HepG2 (cell line): Measurements from ENCODE around the gene EEF2. TPM values are rescaled to one million over a fixed set of nuclear protein-coding genes. Genes with fewer than 3 reads are reported as not detected.

Experiments used
- MIER2 ChIP-seq: IDR thresholded peaks from 2 replicates; pipeline ENCODE4 v1.6.1; 2016; ENCODE audit warnings: missing biosample characterization, missing genetic modification reagents
- RFX1 ChIP-seq: fragments of 450-650 bp; IDR thresholded peaks from 2 replicates; pipeline ENCODE4 v1.6.1; 2017
- SAP130 ChIP-seq: IDR thresholded peaks from 2 replicates; pipeline ENCODE4 v1.6.1; 2016; ENCODE audit warnings: low read depth
- YY1 ChIP-seq: IDR thresholded peaks from 2 replicates; pipeline ENCODE4 v1.6.1; 2011; ENCODE audit warnings: low read length, low read depth, moderate library complexity, mild to moderate bottlenecking; ENCODE audit not compliant: insufficient read depth, insufficient replicate concordance
- ZBTB38 ChIP-seq: sonication (generic); formaldehyde crosslinking; IDR thresholded peaks from 2 replicates; pipeline ENCODE4 v1.5.1; 2020; ENCODE audit warnings: mild to moderate bottlenecking, missing genetic modification reagents
- ZFP62 ChIP-seq: sonication (generic); formaldehyde crosslinking; IDR thresholded peaks from 2 replicates; pipeline ENCODE4 v1.4.0; 2020; ENCODE audit warnings: missing genetic modification reagents
- ZNF121 ChIP-seq: sonication (generic); formaldehyde crosslinking; IDR thresholded peaks from 2 replicates; pipeline ENCODE4 v1.5.0; 2020; ENCODE audit warnings: mild to moderate bottlenecking, missing genetic modification reagents
- ZNF292 ChIP-seq: sonication (generic); formaldehyde crosslinking; IDR thresholded peaks from 2 replicates; pipeline ENCODE4 v1.8.1; 2022; ENCODE audit warnings: mild to moderate bottlenecking, low read depth, missing genetic modification reagents, borderline replicate concordance
- ZNF501 ChIP-seq: sonication (generic); formaldehyde crosslinking; IDR thresholded peaks from 2 replicates; pipeline ENCODE4 v1.5.1; 2020; ENCODE audit warnings: mild to moderate bottlenecking, moderate library complexity, missing genetic modification reagents
- ZNF772 ChIP-seq: sonication (generic); formaldehyde crosslinking; IDR thresholded peaks from 2 replicates; pipeline ENCODE4 v1.5.0; 2020; ENCODE audit warnings: mild to moderate bottlenecking, missing genetic modification reagents
- polyA plus RNA-seq, 8 experiments: library from polyadenylated mRNA; depleted of rRNA in 3 of 8; stranded (reverse) in 7 of 8; unstranded in 1 of 8; fragments of >200 nt; fragmentation: Illumina TruSeq in 4 of 8; extraction: Trizol in 4 of 8; gene quantifications; 2 replicates each; pipeline versions ENCODE4 v1.2.1 to v1.2.3, GENCODE V29; 2011 to 2016; ENCODE audit warnings: low read depth in 4 of 8, missing spikeins in 1 of 8, mixed read lengths in 1 of 8; ENCODE audit not compliant: insufficient read depth in 1 of 8
- total RNA-seq, 5 experiments: library from RNA; depleted of rRNA; stranded (reverse); fragments of >200 nt; fragmentation: Illumina TruSeq; extraction: Trizol; gene quantifications; 2 replicates each; pipeline ENCODE4 v1.2.3, GENCODE V29; 2016; ENCODE audit warnings: low read depth in 1 of 5
- TF ChIP-seq, protein P1 (sequence below): sonication (generic); formaldehyde crosslinking; IDR thresholded peaks from 2 replicates; pipeline ENCODE4 v1.4.0; 2020; ENCODE audit warnings: mild to moderate bottlenecking, missing genetic modification reagents
- TF ChIP-seq, protein P2 (sequence below): sonication (generic); formaldehyde crosslinking; IDR thresholded peaks from 2 replicates; pipeline ENCODE4 v1.4.0; 2020; ENCODE audit warnings: missing genetic modification reagents, mild to moderate bottlenecking, borderline replicate concordance
- TF ChIP-seq, protein P3 (sequence below): IDR thresholded peaks from 2 replicates; pipeline ENCODE4 v1.6.1; 2012; ENCODE audit warnings: inconsistent platforms
- TF ChIP-seq, protein P4 (sequence below): sonication (generic); formaldehyde crosslinking; IDR thresholded peaks from 2 replicates; pipeline ENCODE4 v1.4.0; 2020; ENCODE audit warnings: missing genetic modification reagents, borderline replicate concordance

Gene EEF2
- total and polyA plus RNA-seq, 2 of the 13 experiments (the other 11 are each of a cell fraction or from before 2014, with no cell fraction given) = 1,441 to 1,777 TPM

DNA sequence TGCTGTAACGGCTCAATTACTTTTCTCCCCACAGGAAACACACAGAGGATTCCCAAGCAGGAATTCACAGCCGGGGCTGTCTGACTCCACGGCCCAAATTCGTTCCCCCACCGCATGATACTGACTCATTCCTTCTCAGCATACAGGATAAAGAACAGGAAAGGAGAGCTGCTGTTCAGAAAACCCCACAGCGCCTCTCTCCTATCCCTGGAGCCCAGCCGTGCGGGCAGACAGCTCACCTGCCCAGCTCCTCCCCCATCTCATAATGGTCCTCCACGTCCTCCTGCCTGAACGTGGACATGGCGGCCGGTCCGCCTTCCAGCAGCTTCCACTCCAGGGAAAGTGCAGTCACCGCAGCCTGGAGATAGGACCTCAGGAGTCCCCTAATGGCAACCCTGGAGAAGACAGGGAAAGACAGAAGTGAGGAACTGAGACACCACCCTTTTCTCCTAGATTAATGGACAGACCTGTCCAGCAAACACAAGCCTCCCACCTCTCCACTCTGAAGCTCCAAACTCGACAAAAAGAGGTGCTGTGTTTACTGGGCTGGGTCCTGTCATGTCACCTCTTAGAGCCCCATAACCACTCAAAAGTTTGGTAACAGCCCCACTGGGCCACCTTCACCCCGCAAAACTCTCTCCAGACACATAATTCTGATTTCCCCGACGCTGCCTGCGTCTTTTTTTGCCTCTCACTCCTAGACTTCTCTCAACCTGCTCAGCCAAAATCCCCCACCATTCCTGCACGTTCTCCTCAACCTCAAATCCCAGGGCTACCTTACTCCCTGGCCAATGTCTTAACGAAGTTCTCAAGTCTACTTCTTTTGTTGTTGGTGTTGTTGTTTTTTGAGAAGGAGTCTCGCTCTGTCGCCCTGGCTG lies 15.6 kb downstream of the EEF2 start (continued):
- TF ChIP-seq ZNF501 (peak; percentile 52; the same call in 1 of the 2 replicates), ZNF121 (0 out of 2 replicates have a peak, but pooled peaks have one; percentile 14), SAP130 (CRISPR knock-in tag) (peak; percentile 30; the same call in 1 of the 2 replicates), ZNF292 (CRISPR knock-in tag) (no peak), ZNF772 (CRISPR knock-in tag) (no peak), ZBTB38 (CRISPR knock-in tag) (peak; percentile 37; the same call in 1 of the 2 replicates), MIER2 (no peak), RFX1 (no peak), YY1 (peak; percentile 50), ZFP62 (no peak)
- TF ChIP-seq, protein P1, sequence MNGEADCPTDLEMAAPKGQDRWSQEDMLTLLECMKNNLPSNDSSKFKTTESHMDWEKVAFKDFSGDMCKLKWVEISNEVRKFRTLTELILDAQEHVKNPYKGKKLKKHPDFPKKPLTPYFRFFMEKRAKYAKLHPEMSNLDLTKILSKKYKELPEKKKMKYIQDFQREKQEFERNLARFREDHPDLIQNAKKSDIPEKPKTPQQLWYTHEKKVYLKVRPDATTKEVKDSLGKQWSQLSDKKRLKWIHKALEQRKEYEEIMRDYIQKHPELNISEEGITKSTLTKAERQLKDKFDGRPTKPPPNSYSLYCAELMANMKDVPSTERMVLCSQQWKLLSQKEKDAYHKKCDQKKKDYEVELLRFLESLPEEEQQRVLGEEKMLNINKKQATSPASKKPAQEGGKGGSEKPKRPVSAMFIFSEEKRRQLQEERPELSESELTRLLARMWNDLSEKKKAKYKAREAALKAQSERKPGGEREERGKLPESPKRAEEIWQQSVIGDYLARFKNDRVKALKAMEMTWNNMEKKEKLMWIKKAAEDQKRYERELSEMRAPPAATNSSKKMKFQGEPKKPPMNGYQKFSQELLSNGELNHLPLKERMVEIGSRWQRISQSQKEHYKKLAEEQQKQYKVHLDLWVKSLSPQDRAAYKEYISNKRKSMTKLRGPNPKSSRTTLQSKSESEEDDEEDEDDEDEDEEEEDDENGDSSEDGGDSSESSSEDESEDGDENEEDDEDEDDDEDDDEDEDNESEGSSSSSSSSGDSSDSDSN (CRISPR knock-in tag) = peak; percentile 20; the same call in 1 of the 2 replicates
- TF ChIP-seq, protein P2, sequence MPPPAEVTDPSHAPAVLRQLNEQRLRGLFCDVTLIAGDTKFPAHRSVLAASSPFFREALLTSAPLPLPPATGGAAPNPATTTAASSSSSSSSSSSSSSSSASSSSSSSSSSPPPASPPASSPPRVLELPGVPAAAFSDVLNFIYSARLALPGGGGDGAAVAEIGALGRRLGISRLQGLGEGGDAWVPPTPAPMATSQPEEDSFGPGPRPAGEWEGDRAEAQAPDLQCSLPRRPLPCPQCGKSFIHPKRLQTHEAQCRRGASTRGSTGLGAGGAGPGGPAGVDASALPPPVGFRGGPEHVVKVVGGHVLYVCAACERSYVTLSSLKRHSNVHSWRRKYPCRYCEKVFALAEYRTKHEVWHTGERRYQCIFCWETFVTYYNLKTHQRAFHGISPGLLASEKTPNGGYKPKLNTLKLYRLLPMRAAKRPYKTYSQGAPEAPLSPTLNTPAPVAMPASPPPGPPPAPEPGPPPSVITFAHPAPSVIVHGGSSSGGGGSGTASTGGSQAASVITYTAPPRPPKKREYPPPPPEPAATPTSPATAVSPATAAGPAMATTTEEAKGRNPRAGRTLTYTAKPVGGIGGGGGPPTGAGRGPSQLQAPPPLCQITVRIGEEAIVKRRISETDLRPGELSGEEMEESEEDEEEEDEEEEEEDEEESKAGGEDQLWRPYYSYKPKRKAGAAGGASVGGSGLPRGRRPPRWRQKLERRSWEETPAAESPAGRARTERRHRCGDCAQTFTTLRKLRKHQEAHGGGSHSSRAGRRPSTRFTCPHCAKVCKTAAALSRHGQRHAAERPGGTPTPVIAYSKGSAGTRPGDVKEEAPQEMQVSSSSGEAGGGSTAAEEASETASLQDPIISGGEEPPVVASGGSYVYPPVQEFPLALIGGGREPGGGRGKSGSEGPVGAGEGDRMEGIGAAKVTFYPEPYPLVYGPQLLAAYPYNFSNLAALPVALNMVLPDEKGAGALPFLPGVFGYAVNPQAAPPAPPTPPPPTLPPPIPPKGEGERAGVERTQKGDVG (CRISPR knock-in tag) = 0 out of 2 replicates have a peak, but pooled peaks have one; percentile 26
- TF ChIP-seq, protein P3, sequence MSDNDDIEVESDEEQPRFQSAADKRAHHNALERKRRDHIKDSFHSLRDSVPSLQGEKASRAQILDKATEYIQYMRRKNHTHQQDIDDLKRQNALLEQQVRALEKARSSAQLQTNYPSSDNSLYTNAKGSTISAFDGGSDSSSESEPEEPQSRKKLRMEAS = 0 out of 2 replicates have a peak, but pooled peaks have one; percentile 12
- TF ChIP-seq, protein P4, sequence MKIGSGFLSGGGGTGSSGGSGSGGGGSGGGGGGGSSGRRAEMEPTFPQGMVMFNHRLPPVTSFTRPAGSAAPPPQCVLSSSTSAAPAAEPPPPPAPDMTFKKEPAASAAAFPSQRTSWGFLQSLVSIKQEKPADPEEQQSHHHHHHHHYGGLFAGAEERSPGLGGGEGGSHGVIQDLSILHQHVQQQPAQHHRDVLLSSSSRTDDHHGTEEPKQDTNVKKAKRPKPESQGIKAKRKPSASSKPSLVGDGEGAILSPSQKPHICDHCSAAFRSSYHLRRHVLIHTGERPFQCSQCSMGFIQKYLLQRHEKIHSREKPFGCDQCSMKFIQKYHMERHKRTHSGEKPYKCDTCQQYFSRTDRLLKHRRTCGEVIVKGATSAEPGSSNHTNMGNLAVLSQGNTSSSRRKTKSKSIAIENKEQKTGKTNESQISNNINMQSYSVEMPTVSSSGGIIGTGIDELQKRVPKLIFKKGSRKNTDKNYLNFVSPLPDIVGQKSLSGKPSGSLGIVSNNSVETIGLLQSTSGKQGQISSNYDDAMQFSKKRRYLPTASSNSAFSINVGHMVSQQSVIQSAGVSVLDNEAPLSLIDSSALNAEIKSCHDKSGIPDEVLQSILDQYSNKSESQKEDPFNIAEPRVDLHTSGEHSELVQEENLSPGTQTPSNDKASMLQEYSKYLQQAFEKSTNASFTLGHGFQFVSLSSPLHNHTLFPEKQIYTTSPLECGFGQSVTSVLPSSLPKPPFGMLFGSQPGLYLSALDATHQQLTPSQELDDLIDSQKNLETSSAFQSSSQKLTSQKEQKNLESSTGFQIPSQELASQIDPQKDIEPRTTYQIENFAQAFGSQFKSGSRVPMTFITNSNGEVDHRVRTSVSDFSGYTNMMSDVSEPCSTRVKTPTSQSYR (CRISPR knock-in tag) = peak; percentile 61; the same call in 1 of the 2 replicates
